HG03045 (cell line): Measurements from ENCODE around the gene PNCK.

ENCODE experiments used
- ATAC-seq: cut with Tn5 transposase; IDR thresholded peaks from one replicate; pipeline ENCODE4 v1.9.1; 2021; ENCODE audit warnings: mild to moderate bottlenecking, moderate library complexity; ENCODE audit not compliant: unreplicated experiment

The PNCK gene

GRCh38 chrX:153631907-153632594, 41.6 kb downstream of the PNCK start:
- ATAC-seq = no peak

GRCh38 chrX:153631346-153631745, 42.3 kb downstream of the PNCK start:
- ATAC-seq = no peak

GRCh38 chrX:153628665-153629064, 44.9 kb downstream of the PNCK start:
- no peak for ATAC-seq

GRCh38 chrX:153628129-153628528, 45.5 kb downstream of the PNCK start:
- no peak for ATAC-seq

GRCh38 chrX:153627675-153628111, 45.9 kb downstream of the PNCK start:
- no peak for ATAC-seq

- no peak for ATAC-seq
Observed at GRCh38 chrX:153626863-153627674, 46.5 kb downstream of the PNCK start.

- ATAC-seq = no peak
Observed at GRCh38 chrX:153626025-153626633, 47.5 kb downstream of the PNCK start.

- no peak for ATAC-seq
Observed at GRCh38 chrX:153625271-153626024, 48.2 kb downstream of the PNCK start.

GRCh38 chrX:153624196-153625091, 49.2 kb downstream of the PNCK start:
- ATAC-seq = no peak

GRCh38 chrX:153623310-153624029, 50.1 kb downstream of the PNCK start:
- ATAC-seq = no peak

GRCh38 chrX:153622661-153623309, 50.8 kb downstream of the PNCK start:
- ATAC-seq = no peak

GRCh38 chrX:153621949-153622598, 51.5 kb downstream of the PNCK start:
- no peak for ATAC-seq

GRCh38 chrX:153620576-153620975, 53.0 kb downstream of the PNCK start:
- no peak for ATAC-seq
